Osteocyte (in vitro differentiated cells): ENCODE data around the gene CCL24. TPM values are rescaled to one million over a fixed set of nuclear protein-coding genes. Genes with fewer than 3 reads are reported as not detected.
"Not testable (repeated sequence)": the region's sequence is repeated elsewhere in the genome, so short reads cannot be mapped to it uniquely, and the experiment has no call there.

ENCODE experiments used
- DNase-seq: peaks from one replicate; pipeline ENCODE4 v3.0.0; 2021; ENCODE audit warnings: mixed read lengths; ENCODE audit not compliant: unreplicated experiment; ENCODE audit errors: extremely low spot score
- H3K27ac Mint-ChIP-seq: one replicate; pipeline ENCODE4 v1.8.0; 2021; ENCODE audit warnings: mild to moderate bottlenecking, mixed read lengths; ENCODE audit not compliant: unreplicated experiment
- H3K27me3 Mint-ChIP-seq: one replicate; pipeline ENCODE4 v1.8.0; 2021; ENCODE audit warnings: mixed read lengths; ENCODE audit not compliant: unreplicated experiment
- H3K36me3 Mint-ChIP-seq: one replicate; pipeline ENCODE4 v1.8.0; 2021; ENCODE audit warnings: mixed read lengths; ENCODE audit not compliant: unreplicated experiment
- H3K4me1 Mint-ChIP-seq: one replicate; pipeline ENCODE4 v1.8.0; 2021; ENCODE audit warnings: mixed read lengths; ENCODE audit not compliant: unreplicated experiment
- H3K4me3 Mint-ChIP-seq: one replicate; pipeline ENCODE4 v1.8.0; 2021; ENCODE audit warnings: mild to moderate bottlenecking, moderate library complexity, mixed read lengths; ENCODE audit not compliant: unreplicated experiment
- H3K9me3 Mint-ChIP-seq: one replicate; pipeline ENCODE4 v1.8.0; 2021; ENCODE audit warnings: mixed read lengths; ENCODE audit not compliant: unreplicated experiment
- CTCF ChIP-seq: fragments of 200-600 bp; sonication (generic); IDR thresholded peaks from 2 replicates; pipeline ENCODE4 v1.5.0; 2021; ENCODE audit warnings: antibody characterized with exemption, mild to moderate bottlenecking, moderate library complexity
- long read RNA-seq: library from polyadenylated mRNA; unstranded; transcript quantifications from one replicate; pipeline ENCODE4 v2.0.0, GENCODE V29; 2021
- total RNA-seq: library from RNA; stranded (reverse); gene quantifications from 2 replicates; pipeline ENCODE4 v1.2.1, GENCODE V29; 2021

The CCL24 gene
- not detected in 2 replicates for total RNA-seq
- long read RNA-seq = 0 reads

GRCh38 chr7:75813781-75814236 is at the start of gene CCL24:
TSS of gene CCL24 (minus strand) at chr7:75813806. CDS start at chr7:75813715, 91 bp downstream.
- DNase-seq = no peak
- H3K27me3 Mint-ChIP-seq = peaks cover 5% of the 10 kb centered on the region
- H3K4me1 Mint-ChIP-seq = no peaks in the 10 kb centered on the region
- H3K9me3 Mint-ChIP-seq = no peaks in the 10 kb centered on the region
- no peak within 1 kb of the TSS for H3K4me3 Mint-ChIP-seq
- no peaks in the 10 kb centered on the region for H3K36me3 Mint-ChIP-seq
- TF ChIP-seq CTCF = no peak
- no peak within 1 kb of the TSS for H3K27ac Mint-ChIP-seq

GRCh38 chr7:75861636-75862035 is 48.0 kb upstream of the CCL24 start:
- no peak overlapping the region for H3K27ac Mint-ChIP-seq
- no peak for DNase-seq
- H3K36me3 Mint-ChIP-seq = no peaks in the 10 kb centered on the region
- TF ChIP-seq CTCF = no peak
- peaks cover 5% of the 10 kb centered on the region for H3K4me1 Mint-ChIP-seq
- peaks cover 17% of the 10 kb centered on the region for H3K27me3 Mint-ChIP-seq
- no peak overlapping the region for H3K4me3 Mint-ChIP-seq
- H3K9me3 Mint-ChIP-seq = no peaks in the 10 kb centered on the region

- Mint-ChIP-seq H3K9me3 (no peaks in the 10 kb centered on the region), H3K27me3 (peaks cover 10% of the 10 kb centered on the region), H3K4me1 (no peaks in the 10 kb centered on the region), H3K4me3 (no peak overlapping the region), H3K36me3 (no peaks in the 10 kb centered on the region), H3K27ac (no peak overlapping the region)
- no peak for DNase-seq
- no peak for TF ChIP-seq CTCF
These were observed 44.8 kb upstream of the CCL24 start for GRCh38 chr7:75858410-75858809.

- Mint-ChIP-seq H3K4me3 (no peak overlapping the region), H3K27ac (no peak overlapping the region), H3K36me3 (no peaks in the 10 kb centered on the region), H3K27me3 (peaks cover 14% of the 10 kb centered on the region), H3K9me3 (no peaks in the 10 kb centered on the region), H3K4me1 (no peaks in the 10 kb centered on the region)
- no peak for DNase-seq
- TF ChIP-seq CTCF = no peak
These were observed 42.9 kb upstream of the CCL24 start for GRCh38 chr7:75856536-75856935.

GRCh38 chr7:75854813-75855345 is 41.3 kb upstream of the CCL24 start:
- DNase-seq, H3K9me3 Mint-ChIP-seq, H3K27ac Mint-ChIP-seq, H3K36me3 Mint-ChIP-seq, H3K4me1 Mint-ChIP-seq, H3K4me3 Mint-ChIP-seq: not testable (repeated sequence)
- H3K27me3 Mint-ChIP-seq = peaks cover 19% of the 10 kb centered on the region

GRCh38 chr7:75854233-75854632 is 40.6 kb upstream of the CCL24 start:
- Mint-ChIP-seq H3K9me3 (no peaks in the 10 kb centered on the region), H3K4me3 (no peak overlapping the region)
- DNase-seq = no peak

More at GRCh38 chr7:75854233-75854632, 40.6 kb upstream of the CCL24 start:
- H3K27me3 Mint-ChIP-seq = peaks cover 21% of the 10 kb centered on the region
- no peak for TF ChIP-seq CTCF
- no peaks in the 10 kb centered on the region for H3K36me3 Mint-ChIP-seq
- no peak overlapping the region for H3K27ac Mint-ChIP-seq
- no peaks in the 10 kb centered on the region for H3K4me1 Mint-ChIP-seq
